Inferior parietal cortex (tissue), 1 donor: ENCODE data around the gene MGAT5B.
"Not testable (repeated sequence)": the region's sequence is repeated elsewhere in the genome, so short reads cannot be mapped to it uniquely, and the experiment has no call there.

Experiments used
- DNase-seq: peaks from one replicate; pipeline ENCODE4 v3.0.0-alpha.2; 2016; ENCODE audit errors: extremely low spot score

Gene MGAT5B

GRCh38 chr17:76868176-76868668 lies at the start of gene MGAT5B:
TSS of gene MGAT5B (plus strand) at chr17:76868404. CDS start at chr17:76869030, 626 bp downstream.
- peak; percentile 70 for DNase-seq

GRCh38 chr17:76820039-76820438 lies 48.2 kb upstream of the MGAT5B start:
- no peak for DNase-seq

GRCh38 chr17:76820561-76820960 lies 47.6 kb upstream of the MGAT5B start:
- no peak for DNase-seq

- no peak for DNase-seq
Observed at GRCh38 chr17:76822184-76822778, 45.9 kb upstream of the MGAT5B start.

- DNase-seq = no peak
Observed at GRCh38 chr17:76824093-76824492, 44.1 kb upstream of the MGAT5B start.

- no peak for DNase-seq
Observed at GRCh38 chr17:76826330-76827068, 41.7 kb upstream of the MGAT5B start.

- no peak for DNase-seq
Observed at GRCh38 chr17:76827736-76828135, 40.5 kb upstream of the MGAT5B start.

- DNase-seq = no peak
Observed at GRCh38 chr17:76830987-76831715, 37.1 kb upstream of the MGAT5B start.

- DNase-seq = no peak
Observed at GRCh38 chr17:76833034-76833644, 35.1 kb upstream of the MGAT5B start.

- no peak for DNase-seq
Observed at GRCh38 chr17:76833747-76834146, 34.5 kb upstream of the MGAT5B start.

GRCh38 chr17:76834870-76835269 lies 33.3 kb upstream of the MGAT5B start:
- DNase-seq = no peak

GRCh38 chr17:76840443-76840767 lies 27.8 kb upstream of the MGAT5B start:
- no peak for DNase-seq

- no peak for DNase-seq
Observed at GRCh38 chr17:76840884-76841775, 27.1 kb upstream of the MGAT5B start.

GRCh38 chr17:76841776-76842405 lies 26.3 kb upstream of the MGAT5B start:
- DNase-seq = no peak

GRCh38 chr17:76843068-76843467 lies 25.1 kb upstream of the MGAT5B start:
- DNase-seq = not testable (repeated sequence)

- DNase-seq = no peak
Observed at GRCh38 chr17:76843703-76844484, 24.3 kb upstream of the MGAT5B start.

- no peak for DNase-seq
Observed at GRCh38 chr17:76844485-76844829, 23.7 kb upstream of the MGAT5B start.

GRCh38 chr17:76844846-76845245 lies 23.4 kb upstream of the MGAT5B start:
- DNase-seq = no peak

- no peak for DNase-seq
Observed at GRCh38 chr17:76845541-76846017, 22.6 kb upstream of the MGAT5B start.

- DNase-seq = no peak
Observed at GRCh38 chr17:76847031-76847430, 21.2 kb upstream of the MGAT5B start.
